Heart right ventricle (tissue), 16 donors: ENCODE results near the gene VGLL4. TPM values are rescaled to one million over a fixed set of nuclear protein-coding genes. Genes with fewer than 3 reads are reported as not detected.

Experiments
- ATAC-seq, 8 donors: fragments of 200-7000 bp; cut with Tn5 transposase; one replicate each; pipeline ENCODE4 v1.9.1; 2020; ENCODE audit warnings: mild to moderate bottlenecking in 8 of 8, moderate library complexity in 8 of 8, moderate number of reproducible peaks in 1 of 8
- DNase-seq, 2 donors: peaks; one replicate each; pipeline ENCODE4 v3.0.0-alpha.2; 2020
- H3K27ac ChIP-seq, 10 donors: fragments of 200-600 bp; sonication (generic) in 2 of 10; one replicate each; pipeline versions ENCODE4 v1.5.0 to v1.8.0; 2020 to 2022; ENCODE audit warnings: mild to moderate bottlenecking in 3 of 10
- H3K27me3 ChIP-seq, 7 donors: fragments of 200-600 bp; one replicate each; pipeline ENCODE4 v1.8.0; 2021 to 2022; ENCODE audit warnings: mild to moderate bottlenecking in 2 of 7
- H3K36me3 ChIP-seq, 9 donors: fragments of 200-600 bp; sonication (generic) in 1 of 9; one replicate each; pipeline versions ENCODE4 v1.5.0 to v1.8.0; 2020 to 2022; ENCODE audit warnings: mild to moderate bottlenecking in 2 of 9
- H3K4me1 ChIP-seq, 9 donors: fragments of 200-600 bp; sonication (generic) in 1 of 9; one replicate each; pipeline versions ENCODE4 v1.5.0 to v1.8.0; 2020 to 2022; ENCODE audit warnings: mild to moderate bottlenecking in 4 of 9
- H3K4me3 ChIP-seq, 10 donors: fragments of 200-600 bp; sonication (generic) in 2 of 10; one replicate each; pipeline versions ENCODE4 v1.5.0 to v1.8.0; 2020 to 2022; ENCODE audit warnings: mild to moderate bottlenecking in 7 of 10, moderate library complexity in 2 of 10
- H3K9me3 ChIP-seq, 11 donors: fragments of 200-600 bp in 10 of 11; sonication (generic) in 2 of 11; one replicate each; pipeline versions ENCODE4 v1.5.0 to v1.8.0; 2013 to 2022; ENCODE audit warnings: mild to moderate bottlenecking in 2 of 11, control low read depth in 1 of 11, moderate library complexity in 1 of 11
- WGBS, 2 donors: extraction: QIAGEN DNeasy Blood & Tissue Kit; methylation state at CpG; one replicate each; pipeline ENCODE4 v1.1.7; 2013; ENCODE audit warnings: inconsistent platforms in 1 of 2; 5-methylcytosine and 5-hydroxymethylcytosine counted together
- intact Hi-C, 10 donors: fragments of 100-400 bp; cut with DNase I; formaldehyde crosslinking; loops; one replicate each; pipeline versions ENCODE4 v1.11.1 to v1.14.2; 2022
- polyA plus RNA-seq, 2 donors: library from polyadenylated mRNA; stranded (reverse); fragments of 200-250 nt; gene quantifications; one replicate each; pipeline ENCODE4 v1.2.3, GENCODE V29; 2013
- total RNA-seq, 10 donors: library from RNA; stranded (reverse); fragmentation: NEBNext Ultra II Directional in 3 of 10; extraction: Animal tissue kit (Norgen Biotek cat#: 25700) in 3 of 10; gene quantifications; one replicate each; pipeline versions ENCODE4 v1.2.1 to v1.2.4, GENCODE V29; 2021 to 2023
- TF ChIP-seq, protein P1 (sequence below), 9 donors: fragments of 200-600 bp; sonication (generic) in 2 of 9; IDR thresholded peaks; one replicate each; pipeline versions ENCODE4 v1.5.0 to v1.8.0; 2021 to 2022; ENCODE audit warnings: antibody characterized with exemption in 9 of 9, mild to moderate bottlenecking in 5 of 9, moderate library complexity in 1 of 9
- donor health status: Arrhythmogenic right ventricular cardiomyopathy.
- donor health status: ischemic (EF 13 %, LVEDD 7.1; RV severe dilation, severe dysfunction).
- donor health status: healthy with polysubstance abuse.
- donor health status: DM: no; HTN: yes; CAD: no.
- donor health status: DM: no; HTN: no; CAD: no.
- donor health status: ischemic (EF 25% LVEDD 6.9; RV normal size, moderate dysfunction).
- donor health status: ischemic (EF 25% LVEDD 5.7; RV mildly dilated, moderate dysfunction).
- donor health status: healthy.
- donor health status: DM: yes; HTN: yes; CAD: no.
- donor health status: Ischemic cardiomyopathy.
- donor health status: ischemic (EF 35%, LVEDD 5.7; RV mildly dilated, moderate dysfunction).
- donor health status: nonischemic (EF 11% LVEDD 7.7; RV severe dilation, severe dysfunction).
- donor health status: DM: yes; HTN: yes; CAD: no.
- donor health status: PGD.
- donor health status: ischemic (EF 29% LVEDD 5.4; RV normal size, mild dysfunction).
- donor health status: nonischemic (EF 23%, LVEDD 6.1; RV moderate dilation, normal function).

Gene VGLL4
- total and polyA plus RNA-seq, 12 donors = 14.5 to 46.1 (median 29.6) TPM

DNA sequence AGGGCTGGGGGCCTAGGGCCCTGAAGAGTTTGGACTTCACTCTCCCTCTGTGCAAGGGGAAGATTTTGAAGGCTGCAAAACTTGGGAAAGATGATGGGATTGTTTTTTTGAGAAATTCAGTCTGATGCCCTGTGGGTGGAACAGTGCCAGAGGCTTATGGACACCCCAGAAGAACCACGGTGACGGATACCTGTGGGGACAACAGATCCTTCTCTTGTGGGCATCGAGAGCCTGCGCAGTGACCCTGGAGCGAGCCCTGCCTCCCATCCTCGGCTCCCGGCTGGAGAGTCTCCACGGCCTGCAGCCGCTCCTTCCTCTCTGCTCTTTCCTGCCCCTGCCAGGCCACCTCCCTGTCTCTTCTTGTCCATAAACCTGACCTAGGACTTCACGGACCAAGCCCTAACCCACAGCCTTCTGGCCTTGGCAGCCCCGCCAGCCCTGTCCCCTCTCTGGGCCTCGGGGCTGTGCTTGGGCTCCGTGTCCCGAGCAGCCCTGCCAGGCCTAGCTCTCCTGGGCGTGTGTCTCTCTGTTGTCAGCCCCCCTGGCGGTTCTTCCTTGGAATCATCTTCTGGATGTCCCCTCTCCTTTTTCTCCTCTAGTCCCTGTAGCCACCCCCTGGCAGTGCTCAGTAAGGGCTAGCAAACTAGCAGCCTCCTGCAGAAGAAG, 98.4 kb downstream of the VGLL4 start:
- TF ChIP-seq, protein P1, sequence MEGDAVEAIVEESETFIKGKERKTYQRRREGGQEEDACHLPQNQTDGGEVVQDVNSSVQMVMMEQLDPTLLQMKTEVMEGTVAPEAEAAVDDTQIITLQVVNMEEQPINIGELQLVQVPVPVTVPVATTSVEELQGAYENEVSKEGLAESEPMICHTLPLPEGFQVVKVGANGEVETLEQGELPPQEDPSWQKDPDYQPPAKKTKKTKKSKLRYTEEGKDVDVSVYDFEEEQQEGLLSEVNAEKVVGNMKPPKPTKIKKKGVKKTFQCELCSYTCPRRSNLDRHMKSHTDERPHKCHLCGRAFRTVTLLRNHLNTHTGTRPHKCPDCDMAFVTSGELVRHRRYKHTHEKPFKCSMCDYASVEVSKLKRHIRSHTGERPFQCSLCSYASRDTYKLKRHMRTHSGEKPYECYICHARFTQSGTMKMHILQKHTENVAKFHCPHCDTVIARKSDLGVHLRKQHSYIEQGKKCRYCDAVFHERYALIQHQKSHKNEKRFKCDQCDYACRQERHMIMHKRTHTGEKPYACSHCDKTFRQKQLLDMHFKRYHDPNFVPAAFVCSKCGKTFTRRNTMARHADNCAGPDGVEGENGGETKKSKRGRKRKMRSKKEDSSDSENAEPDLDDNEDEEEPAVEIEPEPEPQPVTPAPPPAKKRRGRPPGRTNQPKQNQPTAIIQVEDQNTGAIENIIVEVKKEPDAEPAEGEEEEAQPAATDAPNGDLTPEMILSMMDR (IDR thresholded peaks at IDR 0.05) = no peak
- Histone ChIP-seq H3K4me1 (peaks cover 3 to 52% (median 26%) of the 10 kb centered on the region in 9 donors), H3K36me3 (no peaks in the 10 kb centered on the region), H3K9me3 (peaks cover 0 to 6% (median 0%) of the 10 kb centered on the region in 11 donors), H3K27me3 (no peaks in the 10 kb centered on the region), H3K27ac (peak overlapping the region in 9 of 10 donors; percentile 12 to 65 (median 55)), H3K4me3 (peak overlapping the region in 1 of 10 donors; percentile 2)
- ATAC-seq = peak; percentile 27 to 62 (median 48)
- WGBS, 2 donors = 61 to 66% methylated on average over 16 of the region's 16 CpGs
- intact Hi-C loops = loop anchor here in 1 of 10 donors (5.0 kb wide), 1 partner anchor 33 kb away; no protein-coding TSS in a partner anchor
- no peak for DNase-seq

DNA sequence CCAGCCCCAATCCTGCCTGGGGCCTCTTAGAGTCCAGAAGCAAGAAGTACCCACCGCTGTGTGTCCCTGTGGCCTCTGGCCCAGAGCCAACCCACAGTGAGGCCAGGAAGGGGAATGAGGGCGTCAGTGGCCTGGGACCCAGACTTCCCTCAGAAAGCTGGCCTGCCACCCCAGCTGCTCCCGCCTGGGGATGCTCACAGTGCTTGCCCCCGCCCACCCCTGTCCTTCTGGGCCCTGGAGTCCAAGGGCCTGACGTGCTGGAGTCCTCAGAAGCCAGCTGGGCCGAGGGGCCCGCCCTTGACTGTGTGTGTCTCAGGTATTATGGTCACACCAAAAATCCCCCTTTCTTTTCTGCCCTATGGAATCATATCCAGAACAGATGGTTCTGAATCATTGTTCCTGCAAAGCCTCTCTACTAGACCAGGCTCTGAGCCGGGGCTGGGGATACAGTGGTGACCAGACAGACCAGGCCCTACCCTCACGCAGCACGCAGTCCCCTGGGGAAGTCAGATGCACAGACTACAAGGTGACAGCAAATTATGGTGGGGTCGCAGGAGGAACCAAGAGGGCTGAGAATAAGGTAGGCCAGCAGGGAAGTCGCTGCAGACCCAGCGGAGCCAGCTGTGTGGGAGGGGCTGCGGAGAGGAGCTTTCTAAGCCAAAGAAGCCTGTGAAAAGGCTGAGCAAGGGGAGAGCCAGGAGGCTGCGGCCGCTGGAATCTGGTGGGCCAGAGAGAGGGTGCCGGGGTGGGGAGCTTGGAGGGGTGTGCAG, 99.1 kb downstream of the VGLL4 start:
- Histone ChIP-seq H3K27ac (peak overlapping the region in 9 of 10 donors; percentile 12 to 65 (median 55)), H3K27me3 (no peaks in the 10 kb centered on the region), H3K9me3 (peaks cover 0 to 6% (median 0%) of the 10 kb centered on the region in 11 donors), H3K4me3 (peak overlapping the region in 1 of 10 donors; percentile 2), H3K4me1 (peaks cover 3 to 46% (median 26%) of the 10 kb centered on the region in 9 donors), H3K36me3 (no peaks in the 10 kb centered on the region)
- TF ChIP-seq, protein P1 (IDR thresholded peaks at IDR 0.05) = no peak
- intact Hi-C loops = loop anchor here in 1 of 10 donors (5.0 kb wide), 1 partner anchor 32 kb away; no protein-coding TSS in a partner anchor
- peak; percentile 20 to 77 (median 51) for ATAC-seq
- DNase-seq = peak in 1 of 2 donors; percentile 52
- 58 to 60% methylated on average over 17 of the region's 17 CpGs for WGBS, 2 donors

DNA sequence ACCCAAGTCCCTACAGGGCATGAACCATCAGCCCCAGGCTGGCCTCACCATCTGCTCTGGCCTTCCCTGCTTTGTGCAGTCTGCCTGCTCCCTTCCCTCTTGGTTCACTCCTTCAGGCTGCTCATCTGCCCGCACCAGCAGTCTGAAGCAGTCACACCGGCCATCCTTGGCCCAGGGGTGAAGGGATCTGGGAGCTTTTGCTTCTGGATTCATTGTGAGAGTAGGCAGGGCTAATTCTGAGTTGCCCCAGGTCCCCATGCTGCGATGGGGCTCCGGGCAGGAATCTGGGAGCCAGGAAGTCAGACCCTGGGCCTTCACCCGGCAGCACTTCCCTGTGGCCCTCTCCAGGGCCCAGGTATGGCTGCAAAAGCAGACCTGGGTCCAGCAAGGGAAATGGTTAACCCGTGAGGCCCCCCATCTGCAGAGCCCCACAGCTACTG, 99.7 kb downstream of the VGLL4 start:
- peak overlapping the region in 6 of 10 donors; percentile 41 to 65 (median 60) for H3K27ac ChIP-seq
- TF ChIP-seq, protein P1 (IDR thresholded peaks at IDR 0.05) = no peak
- ATAC-seq = no peak
- no peaks in the 10 kb centered on the region for H3K27me3 ChIP-seq
- WGBS, 2 donors = 87 to 94% methylated on average over 6 of the region's 6 CpGs
- intact Hi-C loops = no loop called here
- peaks cover 0 to 6% (median 0%) of the 10 kb centered on the region in 11 donors for H3K9me3 ChIP-seq
- no peaks in the 10 kb centered on the region for H3K36me3 ChIP-seq
- no peak for DNase-seq
- H3K4me1 ChIP-seq = peaks cover 3 to 39% (median 24%) of the 10 kb centered on the region in 9 donors
- no peak overlapping the region for H3K4me3 ChIP-seq
